Upper lobe of right lung (tissue), 1 donor: ENCODE measurements around the gene SLC25A36. TPM values are rescaled to one million over a fixed set of nuclear protein-coding genes. Genes with fewer than 3 reads are reported as not detected.

Experiments used
- ATAC-seq: fragments of 200-7000 bp; cut with Tn5 transposase; one replicate; pipeline ENCODE4 v1.9.1; 2020; ENCODE audit warnings: mild to moderate bottlenecking, moderate library complexity
- DNase-seq: peaks from one replicate; pipeline ENCODE4 v3.0.0-alpha.2; 2020
- H3K27ac ChIP-seq: fragments of 200-600 bp; one replicate; pipeline ENCODE4 v1.8.0; 2022
- H3K27me3 ChIP-seq: fragments of 200-600 bp; one replicate; pipeline ENCODE4 v1.8.0; 2022; ENCODE audit warnings: mild to moderate bottlenecking
- H3K36me3 ChIP-seq: fragments of 200-600 bp; one replicate; pipeline ENCODE4 v1.8.0; 2022
- H3K4me1 ChIP-seq: fragments of 200-600 bp; one replicate; pipeline ENCODE4 v1.8.0; 2022
- H3K4me3 ChIP-seq: fragments of 200-600 bp; one replicate; pipeline ENCODE4 v1.8.0; 2022; ENCODE audit warnings: mild to moderate bottlenecking
- H3K9me3 ChIP-seq: fragments of 200-600 bp; one replicate; pipeline ENCODE4 v1.8.0; 2022
- intact Hi-C: fragments of 100-400 bp; cut with DNase I; formaldehyde crosslinking; loops from one replicate; pipeline ENCODE4 v1.11.0; 2022
- total RNA-seq: library from RNA; stranded (reverse); fragmentation: NEBNext Ultra II Directional; extraction: Animal tissue kit (Norgen Biotek cat#: 25700); gene quantifications from one replicate; pipeline ENCODE4 v1.2.1, GENCODE V29; 2021
- TF ChIP-seq, protein P1 (sequence below): fragments of 200-600 bp; IDR thresholded peaks from one replicate; pipeline ENCODE4 v1.8.0; 2022; ENCODE audit warnings: antibody characterized with exemption
- donor health status: DM: no; HTN: yes; CAD: no; lungs with severe emphysema.

SLC25A36 gene
- total RNA-seq, 1 donor from 2014 or later, result 83.4 TPM

GRCh38 chr3:140913728-140914127, 27.9 kb upstream of the SLC25A36 start:
- H3K36me3 ChIP-seq, result no peaks in the 10 kb centered on the region
- ATAC-seq, result no peak
- H3K4me3 ChIP-seq, result no peak overlapping the region
- no peaks in the 10 kb centered on the region for H3K27me3 ChIP-seq
- intact Hi-C loops, result no loop called here
- H3K9me3 ChIP-seq, result no peaks in the 10 kb centered on the region
- TF ChIP-seq, protein P1, sequence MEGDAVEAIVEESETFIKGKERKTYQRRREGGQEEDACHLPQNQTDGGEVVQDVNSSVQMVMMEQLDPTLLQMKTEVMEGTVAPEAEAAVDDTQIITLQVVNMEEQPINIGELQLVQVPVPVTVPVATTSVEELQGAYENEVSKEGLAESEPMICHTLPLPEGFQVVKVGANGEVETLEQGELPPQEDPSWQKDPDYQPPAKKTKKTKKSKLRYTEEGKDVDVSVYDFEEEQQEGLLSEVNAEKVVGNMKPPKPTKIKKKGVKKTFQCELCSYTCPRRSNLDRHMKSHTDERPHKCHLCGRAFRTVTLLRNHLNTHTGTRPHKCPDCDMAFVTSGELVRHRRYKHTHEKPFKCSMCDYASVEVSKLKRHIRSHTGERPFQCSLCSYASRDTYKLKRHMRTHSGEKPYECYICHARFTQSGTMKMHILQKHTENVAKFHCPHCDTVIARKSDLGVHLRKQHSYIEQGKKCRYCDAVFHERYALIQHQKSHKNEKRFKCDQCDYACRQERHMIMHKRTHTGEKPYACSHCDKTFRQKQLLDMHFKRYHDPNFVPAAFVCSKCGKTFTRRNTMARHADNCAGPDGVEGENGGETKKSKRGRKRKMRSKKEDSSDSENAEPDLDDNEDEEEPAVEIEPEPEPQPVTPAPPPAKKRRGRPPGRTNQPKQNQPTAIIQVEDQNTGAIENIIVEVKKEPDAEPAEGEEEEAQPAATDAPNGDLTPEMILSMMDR, result no peak
- no peak for DNase-seq
- H3K27ac ChIP-seq, result no peak overlapping the region
- H3K4me1 ChIP-seq, result no peaks in the 10 kb centered on the region

- intact Hi-C loops, result no loop called here
Measured at GRCh38 chr3:140914384-140914945, 27.2 kb upstream of the SLC25A36 start.

GRCh38 chr3:140916603-140917002, 25.0 kb upstream of the SLC25A36 start:
- Histone ChIP-seq H3K9me3 (no peaks in the 10 kb centered on the region), H3K27ac (no peak overlapping the region), H3K4me3 (no peak overlapping the region), H3K36me3 (no peaks in the 10 kb centered on the region), H3K4me1 (no peaks in the 10 kb centered on the region), H3K27me3 (no peaks in the 10 kb centered on the region)
- intact Hi-C loops, result no loop called here
- TF ChIP-seq, protein P1, result no peak
- no peak for DNase-seq
- no peak for ATAC-seq

More at GRCh38 chr3:140914384-140914945, 27.2 kb upstream of the SLC25A36 start:
- TF ChIP-seq, protein P1, result no peak
- Histone ChIP-seq H3K4me3 (no peak overlapping the region), H3K4me1 (no peaks in the 10 kb centered on the region), H3K36me3 (no peaks in the 10 kb centered on the region), H3K27ac (no peak overlapping the region), H3K9me3 (no peaks in the 10 kb centered on the region), H3K27me3 (no peaks in the 10 kb centered on the region)
- no peak for ATAC-seq
- DNase-seq, result no peak

GRCh38 chr3:140917772-140918171, 23.9 kb upstream of the SLC25A36 start:
- intact Hi-C loops, result no loop called here
- TF ChIP-seq, protein P1, result no peak
- no peak for DNase-seq
- no peaks in the 10 kb centered on the region for H3K4me1 ChIP-seq
- no peak for ATAC-seq
- no peak overlapping the region for H3K27ac ChIP-seq
- no peaks in the 10 kb centered on the region for H3K36me3 ChIP-seq
- H3K4me3 ChIP-seq, result no peak overlapping the region
- no peaks in the 10 kb centered on the region for H3K9me3 ChIP-seq
- no peaks in the 10 kb centered on the region for H3K27me3 ChIP-seq

DNA sequence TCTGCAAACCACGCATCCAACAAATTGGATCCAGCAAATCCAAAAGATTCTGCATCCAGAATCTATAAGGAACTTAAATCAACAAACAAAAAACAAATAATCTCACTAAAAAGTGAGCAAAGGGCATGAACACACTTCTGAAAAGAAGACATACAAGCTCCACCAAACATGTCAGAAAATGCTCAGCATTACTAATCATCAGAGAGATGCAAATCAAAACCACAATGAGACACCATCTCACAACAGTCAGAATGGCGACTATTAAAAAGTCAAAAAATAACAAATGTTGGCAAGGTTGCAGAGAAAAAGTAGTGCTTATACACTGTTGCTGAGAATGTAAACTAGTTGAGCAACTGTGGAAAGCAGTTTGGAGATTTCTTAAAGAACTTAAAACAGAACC, 21.6 kb upstream of the SLC25A36 start:
- no peaks in the 10 kb centered on the region for H3K36me3 ChIP-seq
- no peak overlapping the region for H3K4me3 ChIP-seq
- no peaks in the 10 kb centered on the region for H3K4me1 ChIP-seq
- TF ChIP-seq, protein P1, result no peak
- DNase-seq, result no peak
- H3K9me3 ChIP-seq, result no peaks in the 10 kb centered on the region
- ATAC-seq, result no peak
- no peak overlapping the region for H3K27ac ChIP-seq
- H3K27me3 ChIP-seq, result no peaks in the 10 kb centered on the region
- intact Hi-C loops, result no loop called here

GRCh38 chr3:140922634-140923033, 19.0 kb upstream of the SLC25A36 start:
- DNase-seq (no peak), ATAC-seq (peak; percentile 47)
- no peak overlapping the region for H3K27ac ChIP-seq
- H3K27me3 ChIP-seq, result no peaks in the 10 kb centered on the region
- H3K36me3 ChIP-seq, result no peaks in the 10 kb centered on the region
- no peaks in the 10 kb centered on the region for H3K9me3 ChIP-seq
- TF ChIP-seq, protein P1, result peak; percentile 40
- no peak overlapping the region for H3K4me3 ChIP-seq
- intact Hi-C loops, result no loop called here
- no peaks in the 10 kb centered on the region for H3K4me1 ChIP-seq
